Loucy (cell line): ENCODE data around the gene CYTIP.

Source experiments
- H2AFZ ChIP-seq: fragments of 200-600 bp; sonication (generic); 2 replicates; pipeline ENCODE4 v1.6.0; 2016; ENCODE audit warnings: antibody characterized with exemption, mild to moderate bottlenecking, low read length, moderate library complexity
- H3F3A ChIP-seq: fragments of 200-600 bp; 2 replicates; pipeline ENCODE4 v1.6.0; 2016; ENCODE audit warnings: antibody characterized with exemption, low read depth, mild to moderate bottlenecking
- H3K27me3 ChIP-seq: fragments of 200-600 bp; sonication (generic); 2 replicates; pipeline ENCODE4 v1.6.1; 2014; ENCODE audit warnings: low read length, mild to moderate bottlenecking; ENCODE audit not compliant: insufficient read depth, poor library complexity, severe bottlenecking
- H3K36me3 ChIP-seq: fragments of 200-600 bp; sonication (generic); 2 replicates; pipeline ENCODE4 v1.6.1; 2016; ENCODE audit warnings: low read length; ENCODE audit not compliant: insufficient read depth
- H3K4me1 ChIP-seq: fragments of 200-600 bp; sonication (generic); 2 replicates; pipeline ENCODE4 v1.5.1; 2014; ENCODE audit warnings: low read length, mild to moderate bottlenecking; ENCODE audit not compliant: insufficient read depth, poor library complexity, severe bottlenecking
- H3K4me2 ChIP-seq: fragments of 200-600 bp; sonication (generic); 2 replicates; pipeline ENCODE4 v1.6.0; 2014; ENCODE audit warnings: antibody characterized with exemption, low read length, low read depth, mild to moderate bottlenecking; ENCODE audit not compliant: poor library complexity, severe bottlenecking
- H3K4me3 ChIP-seq: fragments of 200-600 bp; sonication (generic); 2 replicates; pipeline ENCODE4 v1.5.1; 2014; ENCODE audit warnings: low read length, mild to moderate bottlenecking, mixed read lengths; ENCODE audit not compliant: poor library complexity, severe bottlenecking
- H3K79me2 ChIP-seq: fragments of 200-600 bp; sonication (generic); 2 replicates; pipeline ENCODE4 v1.6.1; 2014; ENCODE audit warnings: low read length; ENCODE audit not compliant: insufficient read depth
- H3K9ac ChIP-seq: fragments of 200-600 bp; sonication (generic); 2 replicates; pipeline ENCODE4 v1.6.0; 2014; ENCODE audit warnings: mild to moderate bottlenecking, low read depth, low read length, moderate library complexity; ENCODE audit not compliant: poor library complexity, severe bottlenecking
- H3K9me2 ChIP-seq: fragments of 200-600 bp; sonication (generic); replicated peaks from 2 replicates; pipeline ENCODE4 v1.6.1; 2016; ENCODE audit warnings: low read depth, low read length, mixed read lengths
- H3K9me3 ChIP-seq: fragments of 200-600 bp; sonication (generic); 2 replicates; pipeline ENCODE4 v1.6.1; 2014; ENCODE audit warnings: mild to moderate bottlenecking, antibody characterized with exemption, low read length, low read depth; ENCODE audit not compliant: insufficient read depth
- H4K20me1 ChIP-seq: fragments of 200-600 bp; sonication (generic); 2 replicates; pipeline ENCODE4 v1.6.0; 2014; ENCODE audit warnings: antibody characterized with exemption, low read length, mild to moderate bottlenecking; ENCODE audit not compliant: insufficient read depth, poor library complexity, severe bottlenecking
- EZH2phosphoT487 ChIP-seq: fragments of 200-600 bp; IDR thresholded peaks from 2 replicates; pipeline ENCODE4 v1.6.1; 2018; ENCODE audit warnings: antibody characterized with exemption, mild to moderate bottlenecking, moderate library complexity, borderline replicate concordance
- TF ChIP-seq, protein P1 (sequence below): fragments of 200-600 bp; sonication (generic); conservative IDR thresholded peaks from 2 replicates; pipeline ENCODE4 v1.5.1; 2014; ENCODE audit warnings: mild to moderate bottlenecking, antibody characterized with exemption, low read length

The CYTIP gene

DNA sequence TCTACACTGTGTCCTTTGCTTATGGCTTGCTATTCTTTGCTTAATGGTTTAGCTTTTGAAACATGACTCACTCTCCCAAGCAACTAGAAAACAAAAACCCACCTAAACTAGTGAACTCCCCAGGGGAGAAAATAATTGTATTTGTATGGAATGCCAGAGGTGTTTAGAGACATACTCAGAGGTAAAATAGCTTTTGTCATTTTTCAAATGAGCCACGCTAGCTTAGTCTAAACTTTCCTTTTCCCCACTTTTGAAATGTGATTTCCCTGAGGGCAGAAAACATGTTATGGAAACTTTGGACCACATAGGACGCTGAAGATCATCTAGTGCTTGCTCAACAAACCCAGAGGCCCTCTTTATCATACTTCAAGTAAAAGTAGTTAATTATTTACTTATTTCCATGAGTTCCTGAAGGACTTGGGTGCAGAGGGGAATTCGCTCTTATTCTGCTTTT is 16.5 kb upstream of the CYTIP start:
- Histone ChIP-seq H3K4me3 (no peak overlapping the region), H3K4me1 (no peaks in the 10 kb centered on the region), H3F3A (no peaks in the 10 kb centered on the region), H4K20me1 (no peaks in the 10 kb centered on the region), H3K27me3 (no peaks in the 10 kb centered on the region), H3K9me2 (no peaks in the 10 kb centered on the region), H3K79me2 (no peaks in the 10 kb centered on the region), H2AFZ (no peak overlapping the region), H3K9me3 (no peaks in the 10 kb centered on the region), H3K9ac (no peak overlapping the region), H3K4me2 (no peak overlapping the region), H3K36me3 (no peaks in the 10 kb centered on the region)
- TF ChIP-seq EZH2phosphoT487: no peak
- TF ChIP-seq, protein P1, sequence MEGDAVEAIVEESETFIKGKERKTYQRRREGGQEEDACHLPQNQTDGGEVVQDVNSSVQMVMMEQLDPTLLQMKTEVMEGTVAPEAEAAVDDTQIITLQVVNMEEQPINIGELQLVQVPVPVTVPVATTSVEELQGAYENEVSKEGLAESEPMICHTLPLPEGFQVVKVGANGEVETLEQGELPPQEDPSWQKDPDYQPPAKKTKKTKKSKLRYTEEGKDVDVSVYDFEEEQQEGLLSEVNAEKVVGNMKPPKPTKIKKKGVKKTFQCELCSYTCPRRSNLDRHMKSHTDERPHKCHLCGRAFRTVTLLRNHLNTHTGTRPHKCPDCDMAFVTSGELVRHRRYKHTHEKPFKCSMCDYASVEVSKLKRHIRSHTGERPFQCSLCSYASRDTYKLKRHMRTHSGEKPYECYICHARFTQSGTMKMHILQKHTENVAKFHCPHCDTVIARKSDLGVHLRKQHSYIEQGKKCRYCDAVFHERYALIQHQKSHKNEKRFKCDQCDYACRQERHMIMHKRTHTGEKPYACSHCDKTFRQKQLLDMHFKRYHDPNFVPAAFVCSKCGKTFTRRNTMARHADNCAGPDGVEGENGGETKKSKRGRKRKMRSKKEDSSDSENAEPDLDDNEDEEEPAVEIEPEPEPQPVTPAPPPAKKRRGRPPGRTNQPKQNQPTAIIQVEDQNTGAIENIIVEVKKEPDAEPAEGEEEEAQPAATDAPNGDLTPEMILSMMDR: no peak

GRCh38 chr2:157459486-157459885 is 15.6 kb upstream of the CYTIP start:
- no peaks in the 10 kb centered on the region for H3K9me3 ChIP-seq
- no peaks in the 10 kb centered on the region for H3K36me3 ChIP-seq
- H3K9me2 ChIP-seq: no peaks in the 10 kb centered on the region
- TF ChIP-seq, protein P1: no peak
- no peak for TF ChIP-seq EZH2phosphoT487
- no peaks in the 10 kb centered on the region for H3K79me2 ChIP-seq
- no peaks in the 10 kb centered on the region for H3K27me3 ChIP-seq
- H4K20me1 ChIP-seq: no peaks in the 10 kb centered on the region
- H3K9ac ChIP-seq: no peak overlapping the region
- H3K4me2 ChIP-seq: no peak overlapping the region
- no peak overlapping the region for H2AFZ ChIP-seq
- H3K4me1 ChIP-seq: no peaks in the 10 kb centered on the region
- no peaks in the 10 kb centered on the region for H3F3A ChIP-seq
- H3K4me3 ChIP-seq: no peak overlapping the region

DNA sequence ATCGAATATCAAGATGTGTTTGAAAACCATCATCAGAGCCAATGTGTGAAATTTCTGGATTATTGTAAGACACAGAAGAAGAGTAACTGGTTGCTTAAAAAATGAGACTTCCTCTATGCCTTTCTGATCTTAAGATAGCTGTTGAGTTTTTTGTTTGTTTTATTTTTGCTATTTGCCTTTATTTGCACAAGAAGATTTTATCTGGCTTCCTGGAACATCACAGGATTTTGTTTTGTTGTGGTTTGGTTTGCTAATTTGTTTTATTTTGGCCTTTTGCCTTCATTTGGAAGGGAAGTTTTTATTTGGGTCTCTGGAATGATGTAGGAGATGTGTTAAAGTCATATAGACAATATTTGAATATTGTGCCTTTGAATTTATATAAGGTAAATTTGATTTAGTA is 3.9 kb upstream of the CYTIP start:
- Histone ChIP-seq H3F3A (no peaks in the 10 kb centered on the region), H3K9me3 (no peaks in the 10 kb centered on the region), H3K36me3 (no peaks in the 10 kb centered on the region), H3K9me2 (no peaks in the 10 kb centered on the region), H3K79me2 (no peaks in the 10 kb centered on the region), H4K20me1 (no peaks in the 10 kb centered on the region), H3K4me1 (no peaks in the 10 kb centered on the region), H3K9ac (no peak overlapping the region), H3K4me2 (no peak overlapping the region), H3K4me3 (no peak overlapping the region), H3K27me3 (no peaks in the 10 kb centered on the region), H2AFZ (no peak overlapping the region)
- TF ChIP-seq, protein P1: no peak
- no peak for TF ChIP-seq EZH2phosphoT487
